Neural cell (in vitro differentiated cells): ENCODE results near the gene LCP1. TPM values are rescaled to one million over a fixed set of nuclear protein-coding genes. Genes with fewer than 3 reads are reported as not detected.

Experiments used
- H2AFZ ChIP-seq: fragments of 200-600, 300-800 bp; sonication (generic), shearing (Covaris generic); 2 replicates; pipeline ENCODE4 v1.6.0; 2014; ENCODE audit warnings: low read depth, mild to moderate bottlenecking, antibody characterized with exemption, low read length, moderate library complexity
- H3F3A ChIP-seq: fragments of 200-600 bp; shearing (Covaris generic); 2 replicates; pipeline ENCODE4 v1.6.1; 2016; ENCODE audit warnings: mild to moderate bottlenecking, moderate library complexity, mixed read lengths, antibody characterized with exemption, low read length; ENCODE audit not compliant: insufficient read depth, poor library complexity, severe bottlenecking
- H3K27ac ChIP-seq: fragments of 200-600, 300-800 bp; sonication (generic), shearing (Covaris generic); 2 replicates; pipeline ENCODE4 v1.5.1; 2014; ENCODE audit warnings: mild to moderate bottlenecking, low read length, moderate library complexity
- H3K27me3 ChIP-seq: fragments of 300-800, 200-600 bp; sonication (generic), shearing (Covaris generic); 2 replicates; pipeline ENCODE4 v1.6.0; 2014; ENCODE audit warnings: mild to moderate bottlenecking, low read depth, low read length, moderate library complexity; ENCODE audit not compliant: insufficient read depth
- H3K36me3 ChIP-seq: fragments of 300-800, 200-600 bp; sonication (generic), shearing (Covaris generic); 2 replicates; pipeline ENCODE4 v1.5.1; 2014; ENCODE audit warnings: mild to moderate bottlenecking, antibody characterized with exemption, low read length, moderate library complexity; ENCODE audit not compliant: insufficient read depth
- H3K4me2 ChIP-seq: fragments of 300-800, 200-600 bp; sonication (generic), shearing (Covaris generic); 2 replicates; pipeline ENCODE4 v1.6.0; 2014; ENCODE audit warnings: mild to moderate bottlenecking, low read length
- H3K4me3 ChIP-seq: fragments of 300-800, 200-600 bp; sonication (generic), shearing (Covaris generic); 2 replicates; pipeline ENCODE4 v1.5.1; 2014; ENCODE audit warnings: mild to moderate bottlenecking, low read length, moderate library complexity
- H3K79me2 ChIP-seq: fragments of 200-600 bp; shearing (Covaris generic); replicated peaks from 2 replicates; pipeline ENCODE4 v1.6.0; 2014; ENCODE audit warnings: mild to moderate bottlenecking, low read length, moderate library complexity; ENCODE audit not compliant: insufficient read depth
- H3K9ac ChIP-seq: fragments of 300-800, 200-600 bp; sonication (generic), shearing (Covaris generic); 2 replicates; pipeline ENCODE4 v1.6.1; 2016; ENCODE audit warnings: mild to moderate bottlenecking, low read length, mixed read lengths
- H3K9me2 ChIP-seq: fragments of 200-600 bp; shearing (Covaris generic); 2 replicates; pipeline ENCODE4 v1.6.1; 2016; ENCODE audit warnings: mild to moderate bottlenecking, low read length, mixed read lengths; ENCODE audit not compliant: insufficient read depth
- H3K9me3 ChIP-seq: fragments of 200-600, 300-800 bp; sonication (generic), shearing (Covaris generic); 2 replicates; pipeline ENCODE4 v1.6.1; 2016; ENCODE audit warnings: mild to moderate bottlenecking, mixed run types, low read length, moderate library complexity, mixed read lengths
- H4K20me1 ChIP-seq: fragments of 200-600 bp; shearing (Covaris generic); 2 replicates; pipeline ENCODE4 v1.6.1; 2016; ENCODE audit warnings: mild to moderate bottlenecking, mixed run types; ENCODE audit not compliant: insufficient read depth
- CTCF ChIP-seq: fragments of 450-650 bp; IDR thresholded peaks from 2 replicates; pipeline ENCODE4 v1.5.1; 2014; ENCODE audit warnings: antibody characterized with exemption, mild to moderate bottlenecking, moderate library complexity; ENCODE audit not compliant: poor library complexity, severe bottlenecking
- EP300 ChIP-seq: fragments of 450-650 bp; conservative IDR thresholded peaks from 2 replicates; pipeline ENCODE4 v1.6.1; 2014; ENCODE audit warnings: antibody characterized with exemption, mild to moderate bottlenecking, moderate library complexity; ENCODE audit not compliant: poor library complexity, severe bottlenecking
- EZH2 ChIP-seq: fragments of 200-600, 300-800 bp; shearing (Covaris generic), sonication (generic); IDR thresholded peaks from 2 replicates; pipeline ENCODE4 v1.6.1; 2014; ENCODE audit warnings: antibody characterized with exemption, low read length, borderline replicate concordance, mild to moderate bottlenecking; ENCODE audit not compliant: insufficient read depth, poor library complexity, severe bottlenecking
- MXI1 ChIP-seq: fragments of 450-650 bp; conservative IDR thresholded peaks from 2 replicates; pipeline ENCODE4 v1.6.1; 2014; ENCODE audit warnings: antibody characterized with exemption, mild to moderate bottlenecking; ENCODE audit not compliant: poor library complexity, severe bottlenecking
- POLR2AphosphoS5 ChIP-seq: IDR thresholded peaks from 2 replicates; pipeline ENCODE4 v1.6.1; 2012
- RAD21 ChIP-seq: fragments of 450-650 bp; conservative IDR thresholded peaks from 2 replicates; pipeline ENCODE4 v1.6.1; 2014; ENCODE audit warnings: antibody characterized with exemption, mild to moderate bottlenecking, moderate library complexity
- SMC3 ChIP-seq: fragments of 450-650 bp; conservative IDR thresholded peaks from 2 replicates; pipeline ENCODE4 v1.6.1; 2014; ENCODE audit warnings: antibody characterized with exemption, mild to moderate bottlenecking, moderate library complexity; ENCODE audit not compliant: poor library complexity
- TAF1 ChIP-seq: IDR thresholded peaks from 2 replicates; pipeline ENCODE4 v1.6.1; 2012; ENCODE audit warnings: low read depth
- polyA plus RNA-seq: library from polyadenylated mRNA; depleted of rRNA; stranded (reverse); fragments of >200 nt; gene quantifications from 2 replicates; pipeline ENCODE4 v1.2.3, GENCODE V29; 2014
- TF ChIP-seq, protein P1 (sequence below): IDR thresholded peaks from 2 replicates; pipeline ENCODE4 v1.6.1; 2012; ENCODE audit warnings: borderline replicate concordance

Gene LCP1
- polyA plus RNA-seq, 1 donor from 2014 or later: 0.76 TPM

GRCh38 chr13:46137627-46138317 lies 44.2 kb downstream of the LCP1 start:
- H4K20me1 ChIP-seq: no peaks in the 10 kb centered on the region
- H3K9ac ChIP-seq: no peak overlapping the region
- H3K9me2 ChIP-seq: no peaks in the 10 kb centered on the region
- H3F3A ChIP-seq: no peaks in the 10 kb centered on the region
- no peaks in the 10 kb centered on the region for H3K79me2 ChIP-seq
- no peaks in the 10 kb centered on the region for H3K9me3 ChIP-seq
- no peak overlapping the region for H3K27ac ChIP-seq
- no peak for TF ChIP-seq TAF1
- TF ChIP-seq SMC3: no peak
- no peak for TF ChIP-seq POLR2AphosphoS5
- no peak for TF ChIP-seq RAD21
- TF ChIP-seq CTCF: no peak
- TF ChIP-seq, protein P1, sequence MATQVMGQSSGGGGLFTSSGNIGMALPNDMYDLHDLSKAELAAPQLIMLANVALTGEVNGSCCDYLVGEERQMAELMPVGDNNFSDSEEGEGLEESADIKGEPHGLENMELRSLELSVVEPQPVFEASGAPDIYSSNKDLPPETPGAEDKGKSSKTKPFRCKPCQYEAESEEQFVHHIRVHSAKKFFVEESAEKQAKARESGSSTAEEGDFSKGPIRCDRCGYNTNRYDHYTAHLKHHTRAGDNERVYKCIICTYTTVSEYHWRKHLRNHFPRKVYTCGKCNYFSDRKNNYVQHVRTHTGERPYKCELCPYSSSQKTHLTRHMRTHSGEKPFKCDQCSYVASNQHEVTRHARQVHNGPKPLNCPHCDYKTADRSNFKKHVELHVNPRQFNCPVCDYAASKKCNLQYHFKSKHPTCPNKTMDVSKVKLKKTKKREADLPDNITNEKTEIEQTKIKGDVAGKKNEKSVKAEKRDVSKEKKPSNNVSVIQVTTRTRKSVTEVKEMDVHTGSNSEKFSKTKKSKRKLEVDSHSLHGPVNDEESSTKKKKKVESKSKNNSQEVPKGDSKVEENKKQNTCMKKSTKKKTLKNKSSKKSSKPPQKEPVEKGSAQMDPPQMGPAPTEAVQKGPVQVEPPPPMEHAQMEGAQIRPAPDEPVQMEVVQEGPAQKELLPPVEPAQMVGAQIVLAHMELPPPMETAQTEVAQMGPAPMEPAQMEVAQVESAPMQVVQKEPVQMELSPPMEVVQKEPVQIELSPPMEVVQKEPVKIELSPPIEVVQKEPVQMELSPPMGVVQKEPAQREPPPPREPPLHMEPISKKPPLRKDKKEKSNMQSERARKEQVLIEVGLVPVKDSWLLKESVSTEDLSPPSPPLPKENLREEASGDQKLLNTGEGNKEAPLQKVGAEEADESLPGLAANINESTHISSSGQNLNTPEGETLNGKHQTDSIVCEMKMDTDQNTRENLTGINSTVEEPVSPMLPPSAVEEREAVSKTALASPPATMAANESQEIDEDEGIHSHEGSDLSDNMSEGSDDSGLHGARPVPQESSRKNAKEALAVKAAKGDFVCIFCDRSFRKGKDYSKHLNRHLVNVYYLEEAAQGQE: no peak
- TF ChIP-seq EZH2: no peak
- TF ChIP-seq EP300: no peak
- no peak for TF ChIP-seq MXI1
- no peaks in the 10 kb centered on the region for H3K36me3 ChIP-seq
- no peak overlapping the region for H3K4me2 ChIP-seq
- H3K4me3 ChIP-seq: no peak overlapping the region
- no peak overlapping the region for H2AFZ ChIP-seq
- H3K27me3 ChIP-seq: peaks cover 17% of the 10 kb centered on the region

DNA sequence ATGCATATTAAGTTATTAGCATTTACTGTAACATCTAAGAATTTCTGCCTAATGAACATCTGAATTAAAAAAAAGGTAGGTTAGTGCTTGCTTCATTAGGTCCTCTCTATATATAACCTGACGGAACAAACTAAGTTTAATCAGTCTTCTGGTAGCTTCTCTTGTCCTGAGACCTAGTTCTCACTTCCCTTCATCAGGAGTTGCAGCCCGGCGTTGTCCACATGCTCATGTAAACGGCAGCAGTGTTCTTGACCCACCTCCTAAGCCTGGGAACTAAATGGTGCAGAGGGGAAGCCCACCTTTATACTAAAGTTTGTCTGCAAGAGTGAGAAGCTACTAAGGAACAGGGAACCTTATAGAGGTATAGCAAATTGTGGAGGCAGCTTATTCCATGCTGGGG lies 45.3 kb downstream of the LCP1 start:
- Histone ChIP-seq H3K9me2 (no peaks in the 10 kb centered on the region), H2AFZ (no peak overlapping the region)

More for the DNA sequence above, 45.3 kb downstream of the LCP1 start:
- Histone ChIP-seq H3K9me3 (no peaks in the 10 kb centered on the region), H3K79me2 (no peaks in the 10 kb centered on the region), H3K36me3 (no peaks in the 10 kb centered on the region), H3K4me3 (no peak overlapping the region), H4K20me1 (no peaks in the 10 kb centered on the region), H3K4me2 (no peak overlapping the region), H3F3A (no peaks in the 10 kb centered on the region), H3K9ac (no peak overlapping the region), H3K27ac (no peak overlapping the region), H3K27me3 (peaks cover 17% of the 10 kb centered on the region)
- TF ChIP-seq SMC3: no peak
